Inflammatory macrophage treated with lipopolysaccharide for 4 hours (primary cell): ENCODE data around the gene PALLD.

Source experiments
- DNase-seq: peaks from one replicate; pipeline ENCODE4 v3.0.0-alpha.2; 2020

The PALLD gene

GRCh38 chr4:168560184-168561180, 63.6 kb downstream of the PALLD start:
- no peak for DNase-seq

GRCh38 chr4:168562041-168562571, 65.3 kb downstream of the PALLD start:
- no peak for DNase-seq

GRCh38 chr4:168564023-168564422, 67.2 kb downstream of the PALLD start:
- DNase-seq: no peak

GRCh38 chr4:168565130-168565529, 68.3 kb downstream of the PALLD start:
- no peak for DNase-seq

GRCh38 chr4:168566726-168567125, 69.9 kb downstream of the PALLD start:
- no peak for DNase-seq

- no peak for DNase-seq
These were observed 72.4 kb downstream of the PALLD start for GRCh38 chr4:168569066-168569930.

GRCh38 chr4:168569931-168570276, 73.1 kb downstream of the PALLD start:
- DNase-seq: no peak

GRCh38 chr4:168570466-168570865, 73.6 kb downstream of the PALLD start:
- DNase-seq: no peak

- DNase-seq: no peak
These were observed 75.2 kb downstream of the PALLD start for GRCh38 chr4:168572002-168572401.

GRCh38 chr4:168573870-168574269, 77.0 kb downstream of the PALLD start:
- DNase-seq: no peak

GRCh38 chr4:168574581-168575295, 77.9 kb downstream of the PALLD start:
- DNase-seq: no peak

- no peak for DNase-seq
These were observed 78.6 kb downstream of the PALLD start for GRCh38 chr4:168575473-168575872.

- peak; percentile 96 for DNase-seq
These were observed 80.8 kb downstream of the PALLD start for GRCh38 chr4:168577624-168578023.

- DNase-seq: no peak
These were observed 83.4 kb downstream of the PALLD start for GRCh38 chr4:168580228-168580627.

- DNase-seq: no peak
These were observed 87.5 kb downstream of the PALLD start for GRCh38 chr4:168584321-168584771.

- peak; percentile 74 for DNase-seq
These were observed 88.6 kb downstream of the PALLD start for GRCh38 chr4:168585168-168586091.

- DNase-seq: no peak
These were observed 90.1 kb downstream of the PALLD start for GRCh38 chr4:168586926-168587325.

GRCh38 chr4:168587411-168588125, 90.7 kb downstream of the PALLD start:
- peak; percentile 6 for DNase-seq

- DNase-seq: no peak
These were observed 92.2 kb downstream of the PALLD start for GRCh38 chr4:168588916-168589531.

- DNase-seq: no peak
These were observed 95.8 kb downstream of the PALLD start for GRCh38 chr4:168592676-168593075.
